ENCODE measurements around the gene TEX11. TPM values are rescaled to one million over a fixed set of nuclear protein-coding genes. Genes with fewer than 3 reads are reported as not detected.
"Not testable (repeated sequence)": the region's sequence is repeated elsewhere in the genome, so short reads cannot be mapped to it uniquely, and the experiment has no call there.

TEX11 gene
- total RNA-seq, 1 donor from 2014 or later = not detected

- DNase-seq (ENCODE audit: low read depth) = no peak
- TF ChIP-seq CTCF (conservative IDR thresholded peaks at IDR 0.05; ENCODE audit: low read depth, low read length) = no peak
- H3K4me3 ChIP-seq (ENCODE audit: low read depth, low read length) = no peak overlapping the region
Measured at GRCh38 chrX:70907900-70908299, 611 bp downstream of the TEX11 start.

DNA sequence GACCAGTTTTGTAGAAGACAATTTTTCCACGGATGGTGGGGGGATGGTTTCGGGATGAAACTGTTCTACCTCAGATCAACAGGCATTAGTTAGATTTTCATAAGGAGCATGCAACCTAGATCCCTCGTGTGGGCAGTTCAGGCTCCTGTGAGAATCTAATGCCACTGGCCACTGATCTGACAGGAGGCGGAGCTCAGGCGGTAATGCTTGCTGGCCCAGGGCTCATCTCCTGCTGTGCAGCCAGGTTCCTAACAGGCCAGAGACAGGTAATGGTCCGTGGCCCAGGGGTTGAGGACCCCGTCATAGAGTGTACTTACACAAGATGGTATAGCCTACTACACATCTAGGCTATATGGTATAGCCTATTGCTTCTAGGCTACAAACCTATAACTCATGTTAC is 7.0 kb downstream of the TEX11 start:
- no peak for DNase-seq (ENCODE audit: low read depth)
- H3K4me3 ChIP-seq (ENCODE audit: low read depth, low read length) = no peak overlapping the region
- TF ChIP-seq CTCF (conservative IDR thresholded peaks at IDR 0.05; ENCODE audit: low read depth, low read length) = no peak

DNA sequence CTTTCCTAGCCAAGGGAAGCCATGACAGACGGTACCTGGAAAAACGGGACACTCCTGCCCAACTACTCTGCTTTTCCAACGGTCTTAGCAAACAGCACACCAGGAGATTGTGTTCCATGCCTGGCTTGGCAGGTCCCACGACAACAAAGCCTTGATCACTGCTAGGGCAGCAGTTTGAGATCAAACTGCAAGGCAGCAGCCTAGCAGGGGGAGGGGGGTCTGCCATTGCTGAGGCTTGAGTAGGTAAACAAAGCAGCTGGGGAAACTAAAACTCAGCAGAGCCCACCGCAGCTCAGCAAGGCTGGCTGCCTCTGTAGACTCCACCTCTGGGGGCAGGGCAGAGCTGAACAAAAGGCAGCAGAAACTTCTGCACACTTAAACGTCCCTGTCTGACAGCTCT is 18.1 kb downstream of the TEX11 start:
- not testable (repeated sequence) for H3K4me3 ChIP-seq (ENCODE audit: low read depth, low read length); DNase-seq (ENCODE audit: low read depth)

DNA sequence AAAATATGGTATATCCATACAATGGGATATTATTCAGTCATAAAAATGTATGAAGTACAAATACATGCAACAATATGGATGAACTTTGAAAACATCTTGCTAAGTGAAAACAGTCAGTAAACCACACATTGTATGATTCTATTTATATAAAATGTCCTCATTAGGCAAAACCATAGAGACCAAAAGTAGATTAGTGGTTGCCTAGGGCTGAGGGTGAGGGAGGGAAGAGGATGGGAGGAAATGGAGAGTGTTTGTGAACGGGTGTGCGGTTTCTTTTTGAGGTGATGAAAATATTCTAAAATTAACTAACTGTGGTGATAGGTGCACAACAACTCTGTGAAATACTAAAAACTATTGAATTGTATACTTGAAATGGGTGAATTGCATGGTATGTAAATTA is 29.6 kb downstream of the TEX11 start:
- no peak for DNase-seq (ENCODE audit: low read depth)
- TF ChIP-seq CTCF (conservative IDR thresholded peaks at IDR 0.05; ENCODE audit: low read depth, low read length) = no peak
- H3K4me3 ChIP-seq (ENCODE audit: low read depth, low read length) = no peak overlapping the region

DNA sequence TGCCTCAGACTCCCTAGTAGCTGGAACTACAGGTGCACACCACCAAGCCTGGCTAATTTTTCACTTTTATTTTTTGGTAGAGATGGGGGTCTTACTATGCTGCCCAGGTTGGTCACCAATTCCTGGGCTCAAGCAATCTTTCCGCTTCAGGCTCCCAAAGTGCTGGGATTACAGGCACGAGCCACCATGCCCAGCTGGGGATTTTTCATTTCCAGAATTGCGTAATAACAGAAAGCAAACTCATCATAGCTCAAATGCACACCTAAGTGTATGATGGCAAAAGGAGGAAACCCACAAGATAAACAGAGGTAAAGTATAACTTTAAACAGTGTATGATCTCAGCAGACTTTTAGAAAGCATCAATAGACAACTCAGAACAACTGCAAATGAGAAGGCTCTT is 56.2 kb downstream of the TEX11 start:
- H3K4me3 ChIP-seq (ENCODE audit: low read depth, low read length) = no peak overlapping the region
- DNase-seq (ENCODE audit: low read depth) = no peak
- no peak for TF ChIP-seq CTCF (conservative IDR thresholded peaks at IDR 0.05; ENCODE audit: low read depth, low read length)

- not testable (repeated sequence) for DNase-seq (ENCODE audit: low read depth); H3K4me3 ChIP-seq (ENCODE audit: low read depth, low read length)
Measured at GRCh38 chrX:70844081-70844480, 64.4 kb downstream of the TEX11 start.

- not testable (repeated sequence) for DNase-seq (ENCODE audit: low read depth); H3K4me3 ChIP-seq (ENCODE audit: low read depth, low read length)
Measured at GRCh38 chrX:70843620-70844019, 64.9 kb downstream of the TEX11 start.

DNA sequence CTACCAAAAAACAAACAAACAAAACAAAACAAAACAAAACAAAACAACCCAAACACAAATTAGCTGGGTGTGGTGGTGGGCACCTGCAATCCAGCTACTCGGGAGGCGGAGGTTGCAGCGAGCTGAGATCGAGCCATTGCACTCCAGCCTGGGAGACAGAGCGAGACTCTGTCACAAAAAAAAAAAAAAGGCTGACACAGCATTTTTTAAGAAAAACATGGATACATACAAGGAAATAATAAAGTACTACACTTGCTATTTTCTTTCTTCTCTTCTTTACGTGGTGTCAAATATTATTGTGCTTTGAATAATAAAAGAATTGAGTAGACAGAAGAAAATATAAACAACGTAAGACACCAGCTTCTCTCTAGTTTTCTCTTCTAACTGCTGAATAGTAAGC is 73.9 kb downstream of the TEX11 start:
- H3K4me3 ChIP-seq (ENCODE audit: low read depth, low read length) = no peak overlapping the region
- DNase-seq (ENCODE audit: low read depth) = no peak
- no peak for TF ChIP-seq CTCF (conservative IDR thresholded peaks at IDR 0.05; ENCODE audit: low read depth, low read length)

DNA sequence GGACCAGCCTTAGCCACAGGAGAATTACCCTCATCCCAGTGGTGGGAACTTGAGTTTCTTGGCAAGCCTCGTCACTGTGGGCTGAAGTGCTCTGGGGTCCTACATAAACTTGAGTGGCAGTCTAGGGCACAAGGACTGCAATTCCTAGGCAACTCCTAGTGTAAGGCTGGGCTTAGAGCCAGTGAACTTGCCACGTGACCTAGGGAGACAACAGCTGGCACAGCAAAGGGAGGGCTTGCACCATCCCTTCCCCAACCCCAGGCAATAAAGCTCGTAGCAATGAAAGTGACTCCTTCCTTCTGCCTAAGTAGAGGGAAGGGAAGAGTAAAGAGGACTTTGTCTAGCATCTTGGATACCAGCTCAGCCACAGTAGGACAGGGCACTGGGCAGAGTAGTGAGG is 81.8 kb downstream of the TEX11 start:
- no peak for TF ChIP-seq CTCF (conservative IDR thresholded peaks at IDR 0.05; ENCODE audit: low read depth, low read length)
- H3K4me3 ChIP-seq (ENCODE audit: low read depth, low read length) = no peak overlapping the region

More for the DNA sequence above, 81.8 kb downstream of the TEX11 start:
- no peak for DNase-seq (ENCODE audit: low read depth)

Data from epithelial cell of proximal tubule (primary cell).